Astrocyte (in vitro differentiated cells and primary cell): ENCODE measurements around the gene FAT1. TPM values are rescaled to one million over a fixed set of nuclear protein-coding genes. Genes with fewer than 3 reads are reported as not detected.
A peak's percentile ranks its signal among the peaks of the same experiment; 100 is the strongest.

ENCODE experiments used
- DNase-seq: peaks from one replicate; pipeline ENCODE4 v3.0.0-alpha.2; 2010; ENCODE audit warnings: low read depth
- FAIRE-seq: peaks from 2 replicates; lab custom pipeline; 2011; peaks lifted over from hg19 to GRCh38; lab: Jason Lieb, UNC
- H2AFZ ChIP-seq: 2 replicates; pipeline ENCODE4 v1.6.0; 2012; ENCODE audit warnings: low read depth, low read length, inconsistent platforms
- H3K27ac ChIP-seq: 2 replicates; pipeline ENCODE4 v1.5.1; 2011; ENCODE audit warnings: low read depth, low read length, inconsistent platforms
- H3K27me3 ChIP-seq: 2 replicates; pipeline ENCODE4 v1.6.0; 2011; ENCODE audit warnings: low read length, inconsistent platforms; ENCODE audit not compliant: insufficient read depth
- H3K36me3 ChIP-seq: 2 replicates; pipeline ENCODE4 v1.5.1; 2011; ENCODE audit warnings: low read length, inconsistent platforms; ENCODE audit not compliant: insufficient read depth
- H3K4me1 ChIP-seq: 2 replicates; pipeline ENCODE4 v1.5.1; 2011; ENCODE audit warnings: low read length, inconsistent platforms; ENCODE audit not compliant: insufficient read depth
- H3K4me2 ChIP-seq: 2 replicates; pipeline ENCODE4 v1.6.0; 2012; ENCODE audit warnings: low read length, inconsistent platforms
- H3K4me3 ChIP-seq: 2 replicates; pipeline ENCODE4 v1.5.1; 2011; ENCODE audit warnings: low read depth, mild to moderate bottlenecking, low read length, inconsistent platforms; ENCODE audit not compliant: insufficient read depth
- H3K79me2 ChIP-seq: 2 replicates; pipeline ENCODE4 v1.6.0; 2012; ENCODE audit warnings: mild to moderate bottlenecking, low read length, inconsistent platforms; ENCODE audit not compliant: insufficient read depth
- H3K9ac ChIP-seq: 2 replicates; pipeline ENCODE4 v1.6.0; 2012; ENCODE audit warnings: mild to moderate bottlenecking, low read length, inconsistent platforms
- H3K9me3 ChIP-seq: 2 replicates; pipeline ENCODE4 v1.5.1; 2012; ENCODE audit warnings: low read depth, mild to moderate bottlenecking, low read length, inconsistent platforms; ENCODE audit not compliant: insufficient read depth
- H4K20me1 ChIP-seq: 2 replicates; pipeline ENCODE4 v1.6.0; 2012; ENCODE audit warnings: low read length, inconsistent platforms; ENCODE audit not compliant: insufficient read depth
- H3K27ac Mint-ChIP-seq: one replicate; pipeline ENCODE4 v1.8.0; 2021; ENCODE audit warnings: mild to moderate bottlenecking, mixed read lengths; ENCODE audit not compliant: unreplicated experiment
- H3K27me3 Mint-ChIP-seq: one replicate; pipeline ENCODE4 v1.8.0; 2021; ENCODE audit warnings: low read depth, mixed read lengths; ENCODE audit not compliant: unreplicated experiment
- H3K36me3 Mint-ChIP-seq: one replicate; pipeline ENCODE4 v1.8.0; 2021; ENCODE audit warnings: low read depth, mixed read lengths; ENCODE audit not compliant: unreplicated experiment
- H3K4me1 Mint-ChIP-seq: one replicate; pipeline ENCODE4 v1.8.0; 2021; ENCODE audit warnings: low read depth, mixed read lengths; ENCODE audit not compliant: unreplicated experiment
- H3K4me3 Mint-ChIP-seq: one replicate; pipeline ENCODE4 v1.8.0; 2021; ENCODE audit warnings: mild to moderate bottlenecking, moderate library complexity, mixed read lengths; ENCODE audit not compliant: unreplicated experiment
- H3K9me3 Mint-ChIP-seq: one replicate; pipeline ENCODE4 v1.8.0; 2021; ENCODE audit warnings: mild to moderate bottlenecking, mixed read lengths; ENCODE audit not compliant: unreplicated experiment
- EZH2 ChIP-seq: IDR thresholded peaks from 2 replicates; pipeline ENCODE4 v1.6.1; 2012; ENCODE audit warnings: mild to moderate bottlenecking, low read length, inconsistent platforms; ENCODE audit not compliant: insufficient read depth
- total RNA-seq: library from RNA; stranded (reverse); gene quantifications from 2 replicates; pipeline ENCODE4 v1.2.1, GENCODE V29; 2021
- TF ChIP-seq, protein P1 (sequence below): IDR thresholded peaks from 2 replicates; pipeline ENCODE4 v1.5.1; 2011; ENCODE audit warnings: low read depth, mild to moderate bottlenecking, inconsistent platforms, low read length, moderate library complexity; ENCODE audit not compliant: insufficient read depth

FAT1 gene
- total RNA-seq, 1 donor from 2014 or later = 590 TPM

DNA sequence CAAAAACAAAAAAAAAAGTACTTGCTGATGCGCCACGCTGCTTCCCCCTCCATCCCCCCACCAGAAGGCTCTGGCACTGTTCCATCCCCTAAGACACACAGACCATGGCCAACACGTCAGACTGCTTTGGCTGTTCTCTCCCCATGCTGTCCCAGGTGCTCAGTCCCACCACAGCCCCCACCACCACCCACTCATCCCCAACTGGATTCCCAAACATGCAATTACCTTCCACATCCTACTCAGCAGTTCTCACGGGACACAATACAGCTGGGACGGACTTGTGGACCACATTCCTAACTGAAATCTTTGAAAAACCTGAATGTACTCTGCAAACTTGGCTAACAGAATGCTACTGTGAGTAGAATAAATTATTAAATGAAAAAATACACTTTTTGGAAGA, 8.6 kb downstream of the FAT1 start:
- Mint-ChIP-seq H3K27me3 (no peaks in the 10 kb centered on the region), H3K4me1 (peaks cover 52% of the 10 kb centered on the region), H3K9me3 (no peaks in the 10 kb centered on the region), H3K4me3 (no peak overlapping the region), H3K36me3 (peaks cover 32% of the 10 kb centered on the region), H3K27ac (peak overlapping the region; percentile 27)
- Histone ChIP-seq H3K9ac (no peak overlapping the region), H3K4me3 (no peak overlapping the region), H4K20me1 (peaks cover 98% of the 10 kb centered on the region), H3K9me3 (no peaks in the 10 kb centered on the region), H3K4me1 (peaks cover 8% of the 10 kb centered on the region), H3K79me2 (peaks cover 99% of the 10 kb centered on the region), H3K36me3 (no peaks in the 10 kb centered on the region), H3K4me2 (peak overlapping the region; percentile 49), H3K27me3 (no peaks in the 10 kb centered on the region), H2AFZ (no peak overlapping the region), H3K27ac (no peak overlapping the region)
- DNase-seq (peak; percentile 61), FAIRE-seq (no peak)
- TF ChIP-seq, protein P1, sequence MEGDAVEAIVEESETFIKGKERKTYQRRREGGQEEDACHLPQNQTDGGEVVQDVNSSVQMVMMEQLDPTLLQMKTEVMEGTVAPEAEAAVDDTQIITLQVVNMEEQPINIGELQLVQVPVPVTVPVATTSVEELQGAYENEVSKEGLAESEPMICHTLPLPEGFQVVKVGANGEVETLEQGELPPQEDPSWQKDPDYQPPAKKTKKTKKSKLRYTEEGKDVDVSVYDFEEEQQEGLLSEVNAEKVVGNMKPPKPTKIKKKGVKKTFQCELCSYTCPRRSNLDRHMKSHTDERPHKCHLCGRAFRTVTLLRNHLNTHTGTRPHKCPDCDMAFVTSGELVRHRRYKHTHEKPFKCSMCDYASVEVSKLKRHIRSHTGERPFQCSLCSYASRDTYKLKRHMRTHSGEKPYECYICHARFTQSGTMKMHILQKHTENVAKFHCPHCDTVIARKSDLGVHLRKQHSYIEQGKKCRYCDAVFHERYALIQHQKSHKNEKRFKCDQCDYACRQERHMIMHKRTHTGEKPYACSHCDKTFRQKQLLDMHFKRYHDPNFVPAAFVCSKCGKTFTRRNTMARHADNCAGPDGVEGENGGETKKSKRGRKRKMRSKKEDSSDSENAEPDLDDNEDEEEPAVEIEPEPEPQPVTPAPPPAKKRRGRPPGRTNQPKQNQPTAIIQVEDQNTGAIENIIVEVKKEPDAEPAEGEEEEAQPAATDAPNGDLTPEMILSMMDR = no peak
- no peak for TF ChIP-seq EZH2

DNA sequence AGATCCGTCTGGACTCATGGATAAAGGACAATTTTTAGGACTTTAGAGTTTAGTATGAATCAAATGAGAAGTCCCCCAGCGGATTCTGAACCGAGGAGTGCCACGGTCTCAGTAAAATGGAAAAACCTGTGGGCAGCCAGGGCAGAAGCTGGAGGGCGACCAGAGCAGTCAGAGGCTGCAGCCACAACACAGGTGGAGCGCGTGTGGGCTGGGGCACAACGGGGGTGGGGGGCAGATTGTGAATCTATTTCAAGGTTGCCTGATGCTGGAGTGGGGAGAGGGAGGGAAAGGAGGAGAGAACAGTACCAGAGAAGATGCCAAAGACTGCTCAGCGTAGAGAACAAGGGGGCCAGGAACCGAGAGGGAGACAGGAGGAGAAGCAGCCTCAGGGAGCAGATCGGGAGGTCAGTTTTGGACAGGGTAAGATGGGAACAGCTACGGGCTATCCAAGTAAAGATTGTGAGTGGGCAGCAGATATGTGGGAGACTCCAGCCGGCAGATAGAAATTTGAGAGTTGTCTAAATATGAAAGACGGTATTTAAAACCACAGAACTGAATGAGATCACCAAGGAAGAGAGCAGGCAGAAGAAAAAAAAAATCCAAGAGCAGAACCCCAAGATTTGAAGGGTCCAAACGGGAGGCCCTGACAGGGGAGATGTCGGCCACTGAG, 9.5 kb downstream of the FAT1 start:
- H3K4me3 Mint-ChIP-seq = no peak overlapping the region
- peaks cover 98% of the 10 kb centered on the region for H4K20me1 ChIP-seq
- no peaks in the 10 kb centered on the region for H3K9me3 ChIP-seq
- no peak for TF ChIP-seq EZH2
- TF ChIP-seq, protein P1 = no peak
- H3K36me3 ChIP-seq = peaks cover 6% of the 10 kb centered on the region
- FAIRE-seq = no peak
- no peak overlapping the region for H3K9ac ChIP-seq
- DNase-seq = peak; percentile 53
- peaks cover 99% of the 10 kb centered on the region for H3K79me2 ChIP-seq
- H3K27ac ChIP-seq = no peak overlapping the region
- H3K27me3 Mint-ChIP-seq = no peaks in the 10 kb centered on the region
- peak overlapping the region; percentile 86 for H3K27ac Mint-ChIP-seq
- no peaks in the 10 kb centered on the region for H3K9me3 Mint-ChIP-seq
- H2AFZ ChIP-seq = no peak overlapping the region
- peaks cover 57% of the 10 kb centered on the region for H3K4me1 Mint-ChIP-seq
- H3K36me3 Mint-ChIP-seq = peaks cover 37% of the 10 kb centered on the region
- no peak overlapping the region for H3K4me3 ChIP-seq
- peak overlapping the region; percentile 46 for H3K4me2 ChIP-seq
- H3K27me3 ChIP-seq = no peaks in the 10 kb centered on the region
- peaks cover 8% of the 10 kb centered on the region for H3K4me1 ChIP-seq

DNA sequence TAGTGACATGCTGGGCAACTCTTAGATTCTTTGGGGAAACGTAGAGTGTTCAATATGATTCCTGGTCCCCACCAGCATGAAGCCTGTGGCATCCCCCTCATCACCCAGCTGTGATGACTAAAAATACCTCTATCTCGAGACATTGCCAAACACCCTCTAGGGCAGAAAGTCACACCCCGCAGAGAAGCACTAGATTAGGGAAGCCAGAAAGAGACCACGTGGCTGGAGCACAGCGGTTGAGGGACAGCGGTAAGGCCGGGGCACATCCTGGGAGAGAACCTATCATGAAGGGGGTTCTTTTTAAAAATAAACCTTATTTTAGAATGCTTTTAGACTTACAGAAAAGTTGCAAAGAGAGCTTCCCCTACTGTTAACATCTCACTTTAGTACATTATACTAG, 11.0 kb downstream of the FAT1 start:
- FAIRE-seq (no peak), DNase-seq (no peak)
- Histone ChIP-seq H3K79me2 (peaks cover 100% of the 10 kb centered on the region), H3K27ac (no peak overlapping the region), H3K36me3 (peaks cover 20% of the 10 kb centered on the region), H3K4me3 (no peak overlapping the region), H4K20me1 (peaks cover 100% of the 10 kb centered on the region), H3K4me1 (peaks cover 8% of the 10 kb centered on the region), H3K27me3 (no peaks in the 10 kb centered on the region), H3K9me3 (no peaks in the 10 kb centered on the region), H3K9ac (no peak overlapping the region), H3K4me2 (no peak overlapping the region), H2AFZ (no peak overlapping the region)
- H3K4me1 Mint-ChIP-seq = peaks cover 57% of the 10 kb centered on the region
- H3K27ac Mint-ChIP-seq = peak overlapping the region; percentile 44
- no peaks in the 10 kb centered on the region for H3K9me3 Mint-ChIP-seq
- no peak overlapping the region for H3K4me3 Mint-ChIP-seq
- peaks cover 45% of the 10 kb centered on the region for H3K36me3 Mint-ChIP-seq
- TF ChIP-seq, protein P1 = no peak
- TF ChIP-seq EZH2 = no peak
- H3K27me3 Mint-ChIP-seq = no peaks in the 10 kb centered on the region
